Fibroblast of lung (primary cell): ENCODE results near the gene ANKS1B.
"Not testable (repeated sequence)": the region's sequence is repeated elsewhere in the genome, so short reads cannot be mapped to it uniquely, and the experiment has no call there.

Source experiments
- CTCF ChIP-seq, 2 donors: IDR thresholded peaks in 1 of 2; conservative IDR thresholded peaks in 1 of 2; 1 replicate in 1 of 2; 2 replicates in 1 of 2; pipeline ENCODE4 v1.5.1; 2011 to 2012; ENCODE audit warnings: low read length in 2 of 2, control low read depth in 1 of 2, inconsistent platforms in 1 of 2, low read depth in 1 of 2, mild to moderate bottlenecking in 1 of 2
- EZH2 ChIP-seq: IDR thresholded peaks from 2 replicates; pipeline ENCODE4 v1.5.1; 2012; ENCODE audit warnings: low read length, control low read depth, mild to moderate bottlenecking; ENCODE audit errors: missing control alignments

DNA sequence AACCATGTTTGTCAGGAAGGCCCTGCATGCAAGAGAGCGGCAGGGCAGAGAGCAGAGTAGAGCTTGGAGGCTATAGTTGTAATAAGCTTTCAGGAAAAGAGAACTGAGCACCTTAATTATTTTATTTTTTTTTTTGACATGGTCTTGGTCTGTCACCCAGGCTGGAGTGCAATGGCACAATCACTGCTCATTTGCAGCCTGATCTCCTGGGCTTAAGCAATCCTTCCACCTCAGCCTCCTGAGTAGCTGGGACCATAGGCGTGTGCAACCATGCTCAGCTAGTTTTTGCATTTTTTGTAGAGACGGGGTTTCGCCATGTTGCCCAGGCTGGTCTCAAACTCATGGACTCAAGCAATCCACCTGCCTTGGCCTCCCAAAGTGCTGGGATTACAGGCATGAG lies 950.5 kb downstream of the ANKS1B start:
- TF ChIP-seq CTCF (conservative IDR thresholded peaks at IDR 0.05 in 1 of 2, IDR thresholded peaks at IDR 0.05 in 1 of 2; ENCODE audit: low read depth in 1 of 2, low read length in 2 of 2); EZH2: not testable (repeated sequence)
